22Rv1 (cell line): Measurements from ENCODE around the gene SREBF2.

Source experiments
- H3K27ac ChIP-seq: fragments of 450-650 bp; 2 replicates; pipeline ENCODE4 v1.5.1; 2017
- ZFX ChIP-seq: fragments of 450-650 bp; IDR thresholded peaks from 2 replicates; pipeline ENCODE4 v1.6.1; 2017; ENCODE audit warnings: antibody characterized with exemption, borderline replicate concordance
- TF ChIP-seq, protein P1 (sequence below): fragments of 450-650 bp; IDR thresholded peaks from 2 replicates; pipeline ENCODE4 v1.5.1; 2017; ENCODE audit warnings: mild to moderate bottlenecking

SREBF2 gene

DNA sequence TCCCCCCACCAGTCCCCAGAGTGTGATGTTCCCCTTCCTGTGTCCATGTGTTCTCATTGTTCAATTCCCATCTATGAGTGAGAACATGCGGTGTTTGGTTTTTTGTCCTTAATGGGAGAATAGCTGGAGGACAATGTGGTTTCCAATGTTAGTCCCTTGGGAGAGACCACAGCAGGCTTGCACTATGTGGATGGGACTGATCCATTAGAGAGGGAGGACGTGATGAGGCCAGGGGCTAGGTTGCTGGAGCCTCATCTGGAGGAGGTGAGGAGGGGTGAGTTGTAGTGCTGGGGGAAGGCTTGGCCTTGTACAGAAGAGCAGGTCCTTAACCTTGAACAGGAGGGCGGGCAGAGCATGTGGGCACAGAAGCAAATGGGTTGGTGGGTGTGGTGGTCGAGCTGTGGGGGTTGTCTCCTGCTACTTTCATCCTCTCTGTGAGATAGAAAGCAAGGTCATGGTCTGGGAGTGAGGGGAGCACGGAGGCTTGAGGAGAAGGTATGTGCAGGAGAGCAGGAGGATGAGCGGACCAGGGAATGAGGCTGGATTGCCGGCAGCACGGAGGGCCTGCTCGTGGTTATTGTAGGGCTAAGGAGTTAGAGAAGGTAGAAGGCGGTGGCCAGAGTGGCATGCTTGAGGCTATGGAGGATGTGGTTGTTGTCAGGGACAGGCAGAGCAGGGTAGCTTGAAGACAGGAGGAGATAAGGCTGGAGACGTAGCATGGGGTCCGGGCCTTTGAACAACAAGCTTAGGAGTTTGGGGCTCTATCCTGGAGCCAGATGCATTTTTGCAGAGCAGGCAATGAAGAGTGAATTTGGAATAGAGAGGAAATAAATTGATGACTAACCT is 11.2 kb upstream of the SREBF2 start:
- no peak for TF ChIP-seq ZFX
- TF ChIP-seq, protein P1, sequence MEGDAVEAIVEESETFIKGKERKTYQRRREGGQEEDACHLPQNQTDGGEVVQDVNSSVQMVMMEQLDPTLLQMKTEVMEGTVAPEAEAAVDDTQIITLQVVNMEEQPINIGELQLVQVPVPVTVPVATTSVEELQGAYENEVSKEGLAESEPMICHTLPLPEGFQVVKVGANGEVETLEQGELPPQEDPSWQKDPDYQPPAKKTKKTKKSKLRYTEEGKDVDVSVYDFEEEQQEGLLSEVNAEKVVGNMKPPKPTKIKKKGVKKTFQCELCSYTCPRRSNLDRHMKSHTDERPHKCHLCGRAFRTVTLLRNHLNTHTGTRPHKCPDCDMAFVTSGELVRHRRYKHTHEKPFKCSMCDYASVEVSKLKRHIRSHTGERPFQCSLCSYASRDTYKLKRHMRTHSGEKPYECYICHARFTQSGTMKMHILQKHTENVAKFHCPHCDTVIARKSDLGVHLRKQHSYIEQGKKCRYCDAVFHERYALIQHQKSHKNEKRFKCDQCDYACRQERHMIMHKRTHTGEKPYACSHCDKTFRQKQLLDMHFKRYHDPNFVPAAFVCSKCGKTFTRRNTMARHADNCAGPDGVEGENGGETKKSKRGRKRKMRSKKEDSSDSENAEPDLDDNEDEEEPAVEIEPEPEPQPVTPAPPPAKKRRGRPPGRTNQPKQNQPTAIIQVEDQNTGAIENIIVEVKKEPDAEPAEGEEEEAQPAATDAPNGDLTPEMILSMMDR: no peak
- H3K27ac ChIP-seq: no peak overlapping the region

DNA sequence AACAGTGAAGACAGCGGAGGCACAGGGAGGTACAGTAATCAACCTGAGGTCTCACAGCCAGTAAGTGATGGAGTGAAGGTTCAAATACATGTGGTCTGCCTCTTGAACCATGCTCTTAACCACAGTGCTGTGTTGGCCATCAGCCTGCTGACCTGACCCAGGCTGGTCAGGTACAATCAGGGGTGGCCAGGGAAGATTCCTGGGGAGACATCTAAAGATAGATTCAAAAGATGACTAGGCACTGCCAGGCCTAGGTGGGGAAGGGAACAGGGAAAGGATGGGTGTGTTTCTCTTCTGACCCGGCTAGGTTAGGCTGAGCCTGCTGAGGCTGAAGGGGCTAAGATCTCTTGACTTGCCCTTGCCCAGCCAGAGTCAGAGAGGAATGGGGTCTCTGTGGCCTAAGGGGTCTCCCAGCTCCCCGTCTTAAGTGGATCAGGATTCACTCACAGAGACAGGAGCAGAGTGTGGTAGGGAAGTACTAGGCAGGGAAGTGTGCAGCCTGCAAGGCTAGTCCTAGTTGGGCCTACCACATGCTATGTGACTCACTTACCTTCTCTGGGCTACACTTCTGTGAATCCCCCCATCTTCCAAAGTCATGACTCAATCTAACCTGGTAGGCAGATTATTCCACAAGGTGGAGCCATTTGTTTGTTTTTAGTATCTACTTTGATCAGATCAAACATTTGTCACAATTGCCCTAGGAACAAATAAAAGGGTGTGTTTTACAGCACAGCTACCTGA is 10.4 kb upstream of the SREBF2 start:
- TF ChIP-seq, protein P1: peak; percentile 74
- TF ChIP-seq ZFX: no peak
- no peak overlapping the region for H3K27ac ChIP-seq

DNA sequence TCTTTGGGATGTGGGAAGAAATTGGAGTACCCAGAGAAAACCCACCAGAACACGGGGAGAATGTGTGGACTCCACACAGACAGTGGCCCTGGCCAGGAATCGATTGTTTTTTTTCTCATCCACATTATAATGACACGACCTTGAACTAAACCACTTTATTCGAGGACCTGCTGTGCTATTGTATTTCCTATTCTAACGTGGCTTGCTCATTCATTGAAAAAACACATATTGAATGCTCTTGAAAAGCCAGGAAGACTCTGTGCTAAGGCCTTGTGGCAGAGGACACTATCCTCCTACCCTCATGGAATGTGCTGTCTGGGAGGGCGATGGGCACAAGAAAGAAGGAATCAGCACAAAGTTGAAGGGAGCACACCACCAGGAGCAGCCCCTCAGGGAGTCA is 9.1 kb upstream of the SREBF2 start:
- no peak overlapping the region for H3K27ac ChIP-seq
- TF ChIP-seq ZFX: no peak
- TF ChIP-seq, protein P1: no peak

DNA sequence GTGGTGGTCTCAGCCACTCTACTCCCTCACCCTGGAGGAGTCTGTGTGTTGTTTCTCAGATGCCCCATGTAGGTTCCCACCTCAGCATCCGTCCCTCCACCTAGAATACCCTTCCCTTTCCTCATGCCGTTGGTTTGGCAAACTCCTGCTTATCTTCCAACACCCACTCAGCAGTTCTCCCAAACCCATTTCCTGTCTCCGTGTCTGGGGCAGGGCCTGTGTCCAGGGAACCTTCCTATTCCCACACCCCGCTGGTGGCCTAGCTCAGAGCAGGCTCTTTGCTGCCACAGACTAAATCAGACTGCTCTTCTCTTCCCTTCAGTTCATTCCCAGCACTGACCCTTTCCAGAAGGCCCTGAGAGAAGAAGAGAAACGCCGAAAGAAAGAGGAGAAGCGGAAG is 7.5 kb upstream of the SREBF2 start:
- H3K27ac ChIP-seq: no peak overlapping the region
- TF ChIP-seq, protein P1: no peak
- no peak for TF ChIP-seq ZFX

DNA sequence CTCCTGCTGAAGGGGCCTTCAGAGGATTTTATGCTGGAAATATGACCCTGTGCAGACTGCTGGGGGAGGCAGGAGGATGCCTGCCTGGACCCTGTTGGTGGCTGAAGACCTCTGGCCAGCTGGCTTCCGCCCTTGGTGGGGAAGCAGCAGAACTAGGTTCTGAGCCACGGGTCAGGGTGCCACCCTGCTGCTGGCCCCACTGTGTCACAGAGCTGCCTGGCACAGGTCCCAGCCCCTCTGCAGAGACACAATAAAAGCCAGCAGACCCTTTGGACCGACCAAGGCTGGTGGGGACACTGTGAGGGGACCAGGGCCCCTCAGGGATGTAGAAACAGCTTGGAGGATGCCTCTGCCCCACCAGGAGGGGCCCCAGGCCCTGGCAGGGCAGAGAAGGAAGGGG is 6.9 kb upstream of the SREBF2 start:
- no peak overlapping the region for H3K27ac ChIP-seq
- TF ChIP-seq, protein P1: no peak
- no peak for TF ChIP-seq ZFX

DNA sequence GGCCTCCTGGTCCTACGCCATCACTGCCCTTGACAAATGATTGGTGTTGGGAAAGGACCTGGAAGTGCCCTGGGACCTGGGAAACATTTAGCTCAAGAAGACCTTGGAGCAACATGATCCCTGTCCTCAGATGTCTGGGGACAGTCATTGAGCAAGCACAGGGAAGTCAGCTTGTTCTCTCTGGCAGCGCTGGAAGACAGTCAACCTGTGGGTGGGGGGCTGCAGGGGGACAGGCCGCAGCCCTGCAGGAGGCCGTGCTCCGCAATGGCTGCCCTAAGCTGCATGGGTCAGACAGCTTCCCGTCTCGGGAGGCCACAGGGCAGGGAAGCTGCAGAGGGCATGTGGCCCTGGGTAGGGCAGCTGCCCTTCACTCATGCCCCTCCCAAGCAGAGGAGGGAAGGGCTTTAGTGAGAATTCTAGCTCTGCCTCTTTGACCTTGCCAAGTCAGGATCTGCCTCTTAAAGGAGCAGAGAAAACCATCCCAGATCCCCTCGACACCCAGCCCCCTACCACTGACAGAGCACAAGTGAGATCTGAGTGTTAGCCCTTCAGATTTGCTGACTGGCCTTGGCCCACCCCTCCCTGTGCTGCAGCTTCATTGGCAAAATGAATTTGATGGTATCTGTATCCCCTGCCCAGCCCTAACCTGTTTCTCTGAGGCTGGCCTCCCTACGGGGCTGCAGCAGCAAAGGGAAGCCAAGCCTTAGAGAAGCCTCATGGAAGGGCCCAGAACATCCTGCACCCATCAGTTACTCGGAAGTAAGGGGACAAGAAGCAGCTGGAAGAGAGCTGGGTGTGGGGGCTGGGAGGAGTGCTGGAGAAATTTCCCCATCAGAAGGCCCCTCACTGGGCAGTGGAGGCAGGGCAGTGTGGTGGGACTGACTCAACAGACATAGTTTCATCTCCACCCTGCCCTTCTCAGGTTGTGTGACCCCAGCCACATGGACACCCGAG is 6.2 kb upstream of the SREBF2 start:
- H3K27ac ChIP-seq: no peak overlapping the region
- TF ChIP-seq ZFX: no peak
- TF ChIP-seq, protein P1: no peak
